Colonic mucosa (tissue), 4 donors: Measurements from ENCODE around the gene XPC. TPM values are rescaled to one million over a fixed set of nuclear protein-coding genes. Genes with fewer than 3 reads are reported as not detected.

Experiments
- DNase-seq: peaks from one replicate; pipeline ENCODE4 v3.0.0-alpha.2; 2020
- H3K27ac ChIP-seq: fragments of 200-600 bp; one replicate; pipeline ENCODE4 v1.8.0; 2021
- H3K27me3 ChIP-seq: fragments of 200-600 bp; one replicate; pipeline ENCODE4 v1.8.0; 2021
- H3K36me3 ChIP-seq: fragments of 200-600 bp; one replicate; pipeline ENCODE4 v1.8.0; 2021
- H3K4me1 ChIP-seq: fragments of 200-600 bp; one replicate; pipeline ENCODE4 v1.8.0; 2021; ENCODE audit warnings: mild to moderate bottlenecking
- H3K4me3 ChIP-seq: fragments of 200-600 bp; one replicate; pipeline ENCODE4 v1.8.0; 2021
- H3K9ac ChIP-seq, 2 donors: one replicate each; pipeline ENCODE4 v1.7.0; 2013; ENCODE audit warnings: control low read depth in 2 of 2, low read depth in 2 of 2, low read length in 2 of 2
- H3K9me3 ChIP-seq: fragments of 200-600 bp; one replicate; pipeline ENCODE4 v1.8.0; 2021
- CTCF ChIP-seq: fragments of 200-600 bp; IDR thresholded peaks from one replicate; pipeline ENCODE4 v1.8.0; 2022; ENCODE audit warnings: antibody characterized with exemption, mild to moderate bottlenecking
- intact Hi-C: fragments of 100-400 bp; cut with DNase I; formaldehyde crosslinking; loops from one replicate; pipeline ENCODE4 v1.14.1; 2022
- total RNA-seq, 2 donors: library from RNA; stranded (reverse); fragmentation: NEBNext Ultra II Directional in 1 of 2; extraction: Animal tissue kit (Norgen Biotek cat#: 25700) in 1 of 2; gene quantifications; one replicate each; pipeline ENCODE4 v1.2.1, GENCODE V29; 2021
- donor health status: healthy.
- donor health status: DM: no; HTN: no; CAD: no.
- donor health status: DM: no; HTN: no; CAD: no.

XPC gene
- total RNA-seq, 2 donors from 2014 or later: 14.7 to 23.3 TPM

GRCh38 chr3:14216257-14217048 lies 38.1 kb upstream of the XPC start:
- Histone ChIP-seq H3K9me3 (no peaks in the 10 kb centered on the region), H3K27me3 (no peaks in the 10 kb centered on the region), H3K4me1 (no peaks in the 10 kb centered on the region), H3K4me3 (no peak overlapping the region), H3K36me3 (no peaks in the 10 kb centered on the region), H3K27ac (no peak overlapping the region), H3K9ac (no peak overlapping the region)
- peak; percentile 15 for DNase-seq
- intact Hi-C loops: no loop called here
- no peak for TF ChIP-seq CTCF

- Histone ChIP-seq H3K27ac (no peak overlapping the region), H3K9me3 (no peaks in the 10 kb centered on the region), H3K36me3 (no peaks in the 10 kb centered on the region), H3K4me1 (no peaks in the 10 kb centered on the region), H3K27me3 (no peaks in the 10 kb centered on the region), H3K9ac (no peak overlapping the region), H3K4me3 (no peak overlapping the region)
- no peak for TF ChIP-seq CTCF
- peak; percentile 48 for DNase-seq
- intact Hi-C loops: no loop called here
Measured at GRCh38 chr3:14214764-14215163, 36.4 kb upstream of the XPC start.

GRCh38 chr3:14213066-14213774 lies 34.8 kb upstream of the XPC start:
- Histone ChIP-seq H3K27me3 (no peaks in the 10 kb centered on the region), H3K9me3 (no peaks in the 10 kb centered on the region), H3K27ac (no peak overlapping the region), H3K9ac (no peak overlapping the region), H3K36me3 (no peaks in the 10 kb centered on the region), H3K4me1 (no peaks in the 10 kb centered on the region), H3K4me3 (no peak overlapping the region)
- intact Hi-C loops: no loop called here
- no peak for DNase-seq
- TF ChIP-seq CTCF: no peak

GRCh38 chr3:14212032-14212431 lies 33.6 kb upstream of the XPC start:
- no peak for TF ChIP-seq CTCF
- Histone ChIP-seq H3K4me1 (no peaks in the 10 kb centered on the region), H3K9me3 (no peaks in the 10 kb centered on the region)

GRCh38 chr3:14211621-14212020 lies 33.2 kb upstream of the XPC start:
- no peaks in the 10 kb centered on the region for H3K4me1 ChIP-seq
- no peak for DNase-seq
- H3K36me3 ChIP-seq: no peaks in the 10 kb centered on the region
- intact Hi-C loops: no loop called here
- no peak overlapping the region for H3K27ac ChIP-seq
- H3K4me3 ChIP-seq: no peak overlapping the region
- no peak overlapping the region for H3K9ac ChIP-seq
- H3K27me3 ChIP-seq: no peaks in the 10 kb centered on the region
- no peak for TF ChIP-seq CTCF
- H3K9me3 ChIP-seq: no peaks in the 10 kb centered on the region

More at GRCh38 chr3:14212032-14212431, 33.6 kb upstream of the XPC start:
- Histone ChIP-seq H3K4me3 (no peak overlapping the region), H3K9ac (no peak overlapping the region), H3K36me3 (no peaks in the 10 kb centered on the region), H3K27ac (no peak overlapping the region), H3K27me3 (no peaks in the 10 kb centered on the region)
- DNase-seq: no peak
- intact Hi-C loops: no loop called here
